SK-N-SH treated with all-trans-retinoic acid at 6 μM for 48 hours (cell line): ENCODE results near the gene MYO1A.

Experiments used
- ATAC-seq: fragments of 200-7000 bp; cut with Tn5 transposase; 3 replicates; pipeline ENCODE4 v1.9.1; 2020; ENCODE audit warnings: mild to moderate bottlenecking, moderate library complexity
- ARNTL ChIP-seq: fragments of 450-650 bp; formaldehyde crosslinking; IDR thresholded peaks from 2 replicates; pipeline ENCODE4 v1.5.0; 2020; ENCODE audit warnings: low read depth, mild to moderate bottlenecking, moderate library complexity, borderline replicate concordance
- BACH2 ChIP-seq: fragments of 250-450 bp; sonication (Bioruptor Pico); IDR thresholded peaks from 2 replicates; pipeline ENCODE4 v1.9.0; 2021; ENCODE audit warnings: mild to moderate bottlenecking, borderline replicate concordance
- CSDC2 ChIP-seq: fragments of 250-450 bp; sonication (Bioruptor Pico); IDR thresholded peaks from 2 replicates; pipeline ENCODE4 v1.5.0; 2020; ENCODE audit warnings: mild to moderate bottlenecking, moderate library complexity
- ESRRG ChIP-seq: fragments of 250-450 bp; sonication (Bioruptor Pico); IDR thresholded peaks from 2 replicates; pipeline ENCODE4 v1.6.1; 2021; ENCODE audit warnings: mild to moderate bottlenecking
- GLIS3 ChIP-seq: fragments of 250-450 bp; sonication (Bioruptor Pico); IDR thresholded peaks from 2 replicates; pipeline ENCODE4 v1.5.0; 2020; ENCODE audit warnings: mild to moderate bottlenecking, moderate library complexity
- ISL1 ChIP-seq: fragments of 250-450 bp; sonication (Bioruptor Pico); IDR thresholded peaks from 2 replicates; pipeline ENCODE4 v2.1.2; 2022; ENCODE audit warnings: mild to moderate bottlenecking, moderate library complexity
- POU6F1 ChIP-seq: fragments of 250-450 bp; sonication (Bioruptor Pico); IDR thresholded peaks from 2 replicates; pipeline ENCODE4 v1.8.0; 2021; ENCODE audit warnings: low read depth, mild to moderate bottlenecking, moderate library complexity, borderline replicate concordance
- PPARA ChIP-seq: fragments of 250-450 bp; sonication (Bioruptor Pico); IDR thresholded peaks from 2 replicates; pipeline ENCODE4 v1.5.0; 2020; ENCODE audit warnings: mild to moderate bottlenecking, borderline replicate concordance
- RARB ChIP-seq: fragments of 250-450 bp; sonication (Bioruptor Pico); IDR thresholded peaks from 2 replicates; pipeline ENCODE4 v1.8.0; 2021; ENCODE audit warnings: mild to moderate bottlenecking, moderate library complexity
- SNAI2 ChIP-seq: fragments of 250-450 bp; sonication (Bioruptor Pico); IDR thresholded peaks from 2 replicates; pipeline ENCODE4 v1.5.0; 2020; ENCODE audit warnings: mild to moderate bottlenecking, moderate library complexity
- TOX ChIP-seq: fragments of 250-450 bp; sonication (Bioruptor Pico); IDR thresholded peaks from 2 replicates; pipeline ENCODE4 v1.8.0; 2021; ENCODE audit warnings: mild to moderate bottlenecking, moderate library complexity, borderline replicate concordance
- TSHZ2 ChIP-seq: fragments of 250-450 bp; sonication (Bioruptor Pico); IDR thresholded peaks from 2 replicates; pipeline ENCODE4 v1.5.0; 2020; ENCODE audit warnings: mild to moderate bottlenecking, moderate library complexity
- ZC3H10 ChIP-seq: fragments of 250-450 bp; sonication (Bioruptor Pico); IDR thresholded peaks from 2 replicates; pipeline ENCODE4 v1.5.1; 2021; ENCODE audit warnings: mild to moderate bottlenecking, moderate library complexity
- ZFP3 ChIP-seq: fragments of 250-450 bp; sonication (Bioruptor Pico); IDR thresholded peaks from 2 replicates; pipeline ENCODE4 v1.5.0; 2020; ENCODE audit warnings: mild to moderate bottlenecking, moderate library complexity
- ZFP30 ChIP-seq: fragments of 450-650 bp; formaldehyde crosslinking; IDR thresholded peaks from 2 replicates; pipeline ENCODE4 v1.5.0; 2022; ENCODE audit warnings: mild to moderate bottlenecking, moderate library complexity
- ZNF565 ChIP-seq: fragments of 450-650 bp; formaldehyde crosslinking; conservative IDR thresholded peaks from 2 replicates; pipeline ENCODE4 v1.5.0; 2020; ENCODE audit warnings: low read depth, mild to moderate bottlenecking, moderate library complexity
- ZNF8 ChIP-seq: fragments of 450-650 bp; formaldehyde crosslinking; IDR thresholded peaks from 2 replicates; pipeline ENCODE4 v1.5.0; 2020; ENCODE audit warnings: mild to moderate bottlenecking, moderate library complexity
- TF ChIP-seq, protein P1 (sequence below): fragments of 250-450 bp; sonication (Bioruptor Pico); IDR thresholded peaks from 2 replicates; pipeline ENCODE4 v1.8.0; 2020; ENCODE audit warnings: mild to moderate bottlenecking, moderate library complexity, borderline replicate concordance

Gene MYO1A

DNA sequence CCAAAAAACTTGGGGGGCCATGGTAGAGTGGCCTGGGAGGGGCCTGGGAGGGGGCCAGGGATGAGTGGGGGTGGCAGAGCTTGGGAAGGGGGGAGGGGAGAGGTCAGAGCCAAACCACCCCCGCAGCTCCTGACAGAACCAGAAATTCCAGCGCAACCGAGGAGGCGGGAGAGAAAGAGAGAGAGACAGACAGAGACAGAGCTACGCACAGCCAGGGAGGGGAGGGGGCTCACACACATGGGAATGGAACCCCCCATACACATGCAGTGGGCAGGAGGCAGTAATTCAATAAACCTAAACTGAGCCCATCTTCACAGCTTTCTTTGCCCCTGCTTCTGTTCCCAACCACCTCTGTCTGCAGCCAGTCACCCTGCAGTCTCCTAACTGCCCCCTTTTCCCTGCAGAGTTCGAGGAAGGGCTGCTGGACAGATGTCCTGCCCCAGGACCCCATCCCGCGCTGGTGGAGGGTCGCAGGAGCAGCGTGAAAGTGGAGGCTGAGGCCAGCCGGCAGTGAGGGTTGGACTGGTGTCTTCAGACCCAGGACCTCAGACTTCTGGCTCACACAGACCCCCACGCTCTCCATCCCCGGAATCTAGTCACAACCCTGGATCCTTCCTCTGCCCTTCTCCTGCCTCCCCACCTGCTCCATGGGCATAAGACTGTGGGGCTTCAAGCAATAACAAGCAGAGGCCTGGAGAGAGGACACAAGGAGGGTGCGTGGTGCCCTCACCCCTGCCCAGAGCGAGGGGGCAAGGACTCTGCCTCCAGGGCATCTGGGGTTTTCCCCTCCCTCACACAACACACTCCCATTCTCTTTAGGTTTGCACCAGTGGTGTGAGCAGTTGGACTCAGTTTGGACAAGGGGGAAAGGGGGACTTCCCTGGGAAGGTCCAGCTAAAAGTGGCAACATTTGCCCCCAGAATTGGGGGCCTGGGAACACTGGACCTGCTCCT is 44.6 kb upstream of the MYO1A start:
- ATAC-seq = no peak
- TF ChIP-seq ZNF565 (no peak), TSHZ2 (CRISPR knock-in tag) (no peak), ARNTL (CRISPR knock-in tag) (no peak)

DNA sequence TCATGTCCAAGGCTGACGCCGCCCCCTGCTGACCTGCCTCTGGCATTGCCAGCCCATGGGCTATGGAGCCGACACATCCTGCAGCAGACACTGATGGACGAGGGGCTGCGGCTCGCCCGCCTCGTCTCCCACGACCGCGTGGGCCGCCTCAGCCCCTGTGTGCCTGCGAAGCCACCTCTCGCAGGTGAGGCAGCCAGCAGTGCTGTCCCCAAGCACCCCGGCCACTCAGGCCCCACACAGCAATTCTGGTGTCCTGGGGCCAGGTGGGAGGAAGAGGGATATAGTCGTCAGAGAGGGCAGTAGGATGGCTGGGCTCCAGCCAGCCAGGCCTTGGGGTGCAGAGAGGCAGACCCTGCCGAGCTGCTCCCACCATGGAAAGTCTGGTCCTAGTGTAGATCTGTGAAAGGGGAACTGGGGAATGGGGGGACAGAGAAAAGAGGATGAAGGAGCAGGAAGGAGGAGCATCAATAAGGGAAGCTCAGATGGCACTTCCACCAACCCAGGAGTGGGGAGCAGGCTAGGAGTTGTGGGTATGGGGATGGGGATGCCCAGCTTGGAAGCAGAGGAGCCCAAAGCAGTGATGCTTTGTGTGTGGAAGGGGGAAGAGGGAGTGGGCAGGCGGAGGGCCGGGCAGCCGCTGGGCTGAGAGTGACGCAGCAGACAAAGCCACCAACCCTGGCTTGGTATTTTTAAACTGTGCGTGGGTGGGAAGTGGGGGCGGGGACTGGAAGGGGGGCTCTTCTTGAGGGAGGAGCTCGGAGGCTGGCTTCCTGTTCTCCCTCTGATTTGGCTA is 43.7 kb upstream of the MYO1A start:
- TF ChIP-seq GLIS3 (CRISPR knock-in tag) = no peak
- no peak for TF ChIP-seq ZFP30 (CRISPR knock-in tag)
- no peak for TF ChIP-seq SNAI2 (CRISPR knock-in tag)
- TF ChIP-seq, protein P1, sequence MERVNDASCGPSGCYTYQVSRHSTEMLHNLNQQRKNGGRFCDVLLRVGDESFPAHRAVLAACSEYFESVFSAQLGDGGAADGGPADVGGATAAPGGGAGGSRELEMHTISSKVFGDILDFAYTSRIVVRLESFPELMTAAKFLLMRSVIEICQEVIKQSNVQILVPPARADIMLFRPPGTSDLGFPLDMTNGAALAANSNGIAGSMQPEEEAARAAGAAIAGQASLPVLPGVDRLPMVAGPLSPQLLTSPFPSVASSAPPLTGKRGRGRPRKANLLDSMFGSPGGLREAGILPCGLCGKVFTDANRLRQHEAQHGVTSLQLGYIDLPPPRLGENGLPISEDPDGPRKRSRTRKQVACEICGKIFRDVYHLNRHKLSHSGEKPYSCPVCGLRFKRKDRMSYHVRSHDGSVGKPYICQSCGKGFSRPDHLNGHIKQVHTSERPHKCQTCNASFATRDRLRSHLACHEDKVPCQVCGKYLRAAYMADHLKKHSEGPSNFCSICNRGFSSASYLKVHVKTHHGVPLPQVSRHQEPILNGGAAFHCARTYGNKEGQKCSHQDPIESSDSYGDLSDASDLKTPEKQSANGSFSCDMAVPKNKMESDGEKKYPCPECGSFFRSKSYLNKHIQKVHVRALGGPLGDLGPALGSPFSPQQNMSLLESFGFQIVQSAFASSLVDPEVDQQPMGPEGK (CRISPR knock-in tag) = no peak
- TF ChIP-seq ZC3H10 (CRISPR knock-in tag) = no peak
- TF ChIP-seq ISL1 (CRISPR knock-in tag) = no peak
- TF ChIP-seq RARB (CRISPR knock-in tag) = no peak
- TF ChIP-seq ZFP3 (CRISPR knock-in tag) = no peak
- no peak for TF ChIP-seq PPARA (CRISPR knock-in tag)
- TF ChIP-seq TOX (CRISPR knock-in tag) = no peak
- no peak for TF ChIP-seq ZNF8 (CRISPR knock-in tag)
- no peak for TF ChIP-seq POU6F1 (CRISPR knock-in tag)
- TF ChIP-seq ARNTL (CRISPR knock-in tag) = no peak
- ATAC-seq = no peak

DNA sequence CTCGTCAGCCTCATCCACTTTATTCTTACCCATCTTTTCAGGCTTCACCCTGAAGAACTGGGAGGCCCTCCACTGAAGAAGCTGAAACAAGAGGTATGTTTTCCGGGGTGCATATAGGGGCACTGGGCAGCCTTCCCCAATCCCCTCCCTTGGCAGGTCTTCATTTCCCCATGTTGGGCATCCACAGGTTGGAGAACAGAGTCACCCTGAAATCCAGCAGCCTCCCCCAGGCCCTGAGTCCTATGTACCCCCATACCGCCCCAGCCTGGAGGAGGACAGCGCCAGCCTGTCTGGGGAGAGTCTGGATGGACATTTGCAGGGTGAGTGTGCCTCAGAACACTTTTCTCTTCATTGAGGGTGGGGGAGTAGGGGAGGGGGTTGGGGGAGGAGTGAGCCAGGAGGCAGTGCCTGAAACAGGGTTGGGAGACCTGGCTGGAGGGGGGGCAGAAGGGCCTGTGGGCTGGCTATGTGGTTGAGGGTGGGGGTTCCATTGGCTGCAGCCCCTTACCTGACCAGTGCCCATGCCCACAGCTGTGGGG is 43.0 kb upstream of the MYO1A start:
- ATAC-seq = no peak
- no peak for TF ChIP-seq ZC3H10 (CRISPR knock-in tag)
- TF ChIP-seq BACH2 = no peak
- no peak for TF ChIP-seq CSDC2 (CRISPR knock-in tag)
- no peak for TF ChIP-seq POU6F1 (CRISPR knock-in tag)
- TF ChIP-seq ESRRG (CRISPR knock-in tag) = no peak
- TF ChIP-seq SNAI2 (CRISPR knock-in tag) = no peak
- no peak for TF ChIP-seq ZFP3 (CRISPR knock-in tag)
- no peak for TF ChIP-seq TSHZ2 (CRISPR knock-in tag)
